ENCODE results near the gene HNF4A. TPM values are rescaled to one million over a fixed set of nuclear protein-coding genes. Genes with fewer than 3 reads are reported as not detected.
A peak's percentile ranks its signal among the peaks of the same experiment; 100 is the strongest.

Gene HNF4A
- total RNA-seq, 1 donor from 2014 or later, result 0.09 TPM

DNA sequence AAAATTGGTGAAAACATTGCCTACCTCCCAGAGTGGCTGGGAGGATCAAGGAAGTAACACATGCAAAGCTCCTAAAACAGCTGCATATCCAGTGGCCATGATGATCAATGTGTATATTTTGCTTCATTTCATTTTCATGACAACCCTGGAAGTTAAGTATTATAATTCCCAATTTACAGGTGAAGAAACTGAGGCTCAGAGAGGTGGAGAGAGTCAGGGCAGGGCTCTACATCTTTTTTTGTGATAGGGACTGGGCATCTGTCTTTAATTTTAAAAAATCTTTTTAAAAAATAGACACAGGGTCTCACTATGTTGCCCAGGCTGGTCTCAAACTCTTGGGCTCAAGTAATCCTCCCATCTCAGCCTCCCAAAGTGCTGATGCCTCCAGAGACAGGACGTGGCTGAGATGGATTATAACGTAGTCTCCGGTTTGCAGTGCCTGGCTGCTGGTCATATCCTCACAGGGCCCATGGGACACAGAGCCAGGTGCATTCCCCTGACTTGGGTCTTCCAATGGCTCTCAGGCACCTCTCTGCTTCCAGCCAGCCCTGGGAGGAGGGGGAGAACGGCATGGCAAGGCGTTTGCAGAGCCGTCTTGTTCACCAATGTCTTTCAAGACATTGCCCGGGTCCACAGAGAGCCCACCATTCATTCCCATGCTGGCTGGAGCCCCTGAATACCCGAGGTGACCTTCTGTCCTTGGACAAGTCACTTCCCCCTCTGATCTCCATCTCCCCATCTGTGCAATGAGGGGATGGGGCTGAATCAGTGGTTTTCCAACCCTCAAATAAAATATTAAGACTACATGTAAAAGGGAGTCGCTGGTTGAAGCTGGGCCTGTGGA, 38.3 kb downstream of the HNF4A start:
- no peaks in the 10 kb centered on the region for H3K9me3 Mint-ChIP-seq
- no peak overlapping the region for H3K4me3 Mint-ChIP-seq
- DNase-seq (ENCODE audit: low spot score in 2 of 2, unreplicated experiment in 2 of 2), result no peak
- H3K27ac Mint-ChIP-seq, result peak overlapping the region; percentile 62
- TF ChIP-seq, protein P1, sequence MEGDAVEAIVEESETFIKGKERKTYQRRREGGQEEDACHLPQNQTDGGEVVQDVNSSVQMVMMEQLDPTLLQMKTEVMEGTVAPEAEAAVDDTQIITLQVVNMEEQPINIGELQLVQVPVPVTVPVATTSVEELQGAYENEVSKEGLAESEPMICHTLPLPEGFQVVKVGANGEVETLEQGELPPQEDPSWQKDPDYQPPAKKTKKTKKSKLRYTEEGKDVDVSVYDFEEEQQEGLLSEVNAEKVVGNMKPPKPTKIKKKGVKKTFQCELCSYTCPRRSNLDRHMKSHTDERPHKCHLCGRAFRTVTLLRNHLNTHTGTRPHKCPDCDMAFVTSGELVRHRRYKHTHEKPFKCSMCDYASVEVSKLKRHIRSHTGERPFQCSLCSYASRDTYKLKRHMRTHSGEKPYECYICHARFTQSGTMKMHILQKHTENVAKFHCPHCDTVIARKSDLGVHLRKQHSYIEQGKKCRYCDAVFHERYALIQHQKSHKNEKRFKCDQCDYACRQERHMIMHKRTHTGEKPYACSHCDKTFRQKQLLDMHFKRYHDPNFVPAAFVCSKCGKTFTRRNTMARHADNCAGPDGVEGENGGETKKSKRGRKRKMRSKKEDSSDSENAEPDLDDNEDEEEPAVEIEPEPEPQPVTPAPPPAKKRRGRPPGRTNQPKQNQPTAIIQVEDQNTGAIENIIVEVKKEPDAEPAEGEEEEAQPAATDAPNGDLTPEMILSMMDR (IDR thresholded peaks at IDR 0.05; ENCODE audit: unreplicated experiment), result no peak
- no peaks in the 10 kb centered on the region for H3K4me1 Mint-ChIP-seq
- peaks cover 33% of the 10 kb centered on the region for H3K27me3 Mint-ChIP-seq (ENCODE audit: low read depth)
- no peaks in the 10 kb centered on the region for H3K36me3 Mint-ChIP-seq

DNA sequence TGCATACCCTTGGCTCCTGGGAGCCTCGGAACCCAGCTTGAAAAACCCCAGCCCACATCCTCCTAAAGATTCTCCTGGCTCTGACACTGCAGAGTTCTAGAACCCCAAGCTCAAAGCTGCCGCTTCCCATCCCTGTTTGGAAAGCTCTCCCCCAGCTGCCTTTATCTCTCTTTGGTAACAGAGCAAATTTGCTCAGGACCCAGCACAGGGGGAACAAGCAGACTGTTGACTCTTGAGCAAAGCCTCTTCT, 38.9 kb downstream of the HNF4A start:
- no peaks in the 10 kb centered on the region for H3K9me3 Mint-ChIP-seq
- TF ChIP-seq, protein P1 (IDR thresholded peaks at IDR 0.05; ENCODE audit: unreplicated experiment), result no peak
- no peak for DNase-seq (ENCODE audit: low spot score in 2 of 2, unreplicated experiment in 2 of 2)
- H3K27me3 Mint-ChIP-seq (ENCODE audit: low read depth), result peaks cover 29% of the 10 kb centered on the region
- H3K27ac Mint-ChIP-seq, result peak overlapping the region; percentile 62
- no peaks in the 10 kb centered on the region for H3K4me1 Mint-ChIP-seq
- H3K36me3 Mint-ChIP-seq, result no peaks in the 10 kb centered on the region
- no peak overlapping the region for H3K4me3 Mint-ChIP-seq

DNA sequence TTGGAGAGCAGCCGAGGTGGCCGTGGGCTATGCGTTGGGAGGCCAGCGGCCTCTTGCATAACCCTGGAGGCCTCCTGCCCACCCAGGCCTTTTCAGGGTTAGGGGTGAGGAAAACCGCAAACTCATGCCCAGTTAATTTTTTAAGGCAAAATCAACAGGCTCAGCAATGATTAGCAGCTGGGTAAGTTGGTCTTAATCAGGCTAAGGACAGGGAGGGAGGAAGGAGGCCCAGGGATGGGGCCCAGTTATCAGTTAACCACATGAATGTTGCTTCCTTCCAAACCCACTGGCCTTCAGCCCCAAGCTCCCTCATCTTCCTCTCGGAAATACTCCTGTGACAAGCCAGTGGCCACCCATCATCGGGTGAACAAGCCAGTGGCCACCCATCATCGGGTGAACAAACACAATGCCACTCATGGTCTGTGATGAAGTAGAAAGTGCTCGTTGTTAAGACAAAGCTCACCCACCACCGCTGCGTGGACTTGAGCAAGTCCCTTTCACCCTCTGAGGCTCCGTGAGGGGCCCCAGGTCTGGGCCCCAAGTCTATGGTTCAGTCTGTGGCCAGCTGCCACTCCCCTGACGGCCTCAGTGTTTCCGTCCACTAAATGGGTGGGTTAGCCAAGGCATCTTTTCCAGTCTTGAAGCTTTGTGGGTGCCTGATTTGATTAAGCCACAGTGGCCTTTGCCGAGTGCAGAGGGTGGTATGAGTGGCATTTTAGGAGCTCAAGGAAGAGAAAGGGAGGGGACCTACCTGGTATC, 39.4 kb downstream of the HNF4A start:
- DNase-seq (ENCODE audit: low spot score in 2 of 2, unreplicated experiment in 2 of 2), result no peak
- H3K4me3 Mint-ChIP-seq, result no peak overlapping the region
- TF ChIP-seq, protein P1 (IDR thresholded peaks at IDR 0.05; ENCODE audit: unreplicated experiment), result no peak

DNA sequence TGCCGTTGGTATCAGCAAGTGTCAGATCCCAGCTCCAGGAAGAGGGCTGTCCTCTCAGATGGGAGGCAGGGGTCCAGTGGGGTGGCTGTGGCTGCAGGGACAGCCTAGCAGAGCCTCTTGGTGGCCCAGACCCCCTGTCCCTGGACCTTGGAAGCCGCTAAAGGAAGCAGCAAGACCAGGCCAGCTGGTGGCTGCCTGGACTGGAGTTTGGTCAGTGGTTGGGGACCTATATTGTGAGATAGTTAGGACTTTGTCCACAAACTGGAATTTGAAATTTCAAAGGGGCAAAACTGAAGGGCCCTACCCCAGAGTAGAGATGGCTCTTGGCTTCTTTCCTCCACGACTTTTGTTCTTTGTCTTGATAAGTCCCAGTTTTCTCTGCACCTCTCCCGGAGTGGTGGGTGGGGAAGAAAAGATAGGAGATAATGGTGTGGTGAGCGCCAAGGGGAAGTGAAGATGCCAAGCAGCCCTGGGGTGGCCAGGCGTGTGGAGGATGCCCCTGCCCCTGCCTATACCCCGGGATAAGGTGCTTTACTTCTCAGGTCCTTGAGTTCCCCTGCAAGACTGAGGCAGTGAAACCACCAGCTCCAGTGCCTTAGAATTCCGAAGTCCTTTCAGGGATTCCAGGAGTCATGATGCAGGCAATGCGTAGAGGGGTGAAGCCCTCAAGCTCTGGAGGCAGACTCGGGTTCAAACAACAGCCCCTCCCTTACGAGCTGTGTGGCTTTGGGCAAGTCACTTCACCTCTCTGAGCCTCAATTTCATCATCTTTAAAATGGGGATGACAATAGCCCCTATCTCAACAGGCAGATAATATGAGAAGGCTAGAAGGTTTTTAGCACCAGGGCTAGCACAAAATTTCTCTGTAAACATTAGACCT, 40.2 kb downstream of the HNF4A start:
- no peak overlapping the region for H3K4me3 Mint-ChIP-seq
- TF ChIP-seq, protein P1 (IDR thresholded peaks at IDR 0.05; ENCODE audit: unreplicated experiment), result no peak
- H3K36me3 Mint-ChIP-seq, result no peaks in the 10 kb centered on the region
- no peak overlapping the region for H3K27ac Mint-ChIP-seq
- H3K4me1 Mint-ChIP-seq, result no peaks in the 10 kb centered on the region
- no peaks in the 10 kb centered on the region for H3K9me3 Mint-ChIP-seq
- peaks cover 25% of the 10 kb centered on the region for H3K27me3 Mint-ChIP-seq (ENCODE audit: low read depth)
- DNase-seq (ENCODE audit: low spot score in 2 of 2, unreplicated experiment in 2 of 2), result no peak

More for the DNA sequence above, 39.4 kb downstream of the HNF4A start:
- no peaks in the 10 kb centered on the region for H3K9me3 Mint-ChIP-seq
- H3K36me3 Mint-ChIP-seq, result no peaks in the 10 kb centered on the region
- H3K27me3 Mint-ChIP-seq (ENCODE audit: low read depth), result peaks cover 30% of the 10 kb centered on the region
- peak overlapping the region; percentile 62 for H3K27ac Mint-ChIP-seq
- no peaks in the 10 kb centered on the region for H3K4me1 Mint-ChIP-seq

DNA sequence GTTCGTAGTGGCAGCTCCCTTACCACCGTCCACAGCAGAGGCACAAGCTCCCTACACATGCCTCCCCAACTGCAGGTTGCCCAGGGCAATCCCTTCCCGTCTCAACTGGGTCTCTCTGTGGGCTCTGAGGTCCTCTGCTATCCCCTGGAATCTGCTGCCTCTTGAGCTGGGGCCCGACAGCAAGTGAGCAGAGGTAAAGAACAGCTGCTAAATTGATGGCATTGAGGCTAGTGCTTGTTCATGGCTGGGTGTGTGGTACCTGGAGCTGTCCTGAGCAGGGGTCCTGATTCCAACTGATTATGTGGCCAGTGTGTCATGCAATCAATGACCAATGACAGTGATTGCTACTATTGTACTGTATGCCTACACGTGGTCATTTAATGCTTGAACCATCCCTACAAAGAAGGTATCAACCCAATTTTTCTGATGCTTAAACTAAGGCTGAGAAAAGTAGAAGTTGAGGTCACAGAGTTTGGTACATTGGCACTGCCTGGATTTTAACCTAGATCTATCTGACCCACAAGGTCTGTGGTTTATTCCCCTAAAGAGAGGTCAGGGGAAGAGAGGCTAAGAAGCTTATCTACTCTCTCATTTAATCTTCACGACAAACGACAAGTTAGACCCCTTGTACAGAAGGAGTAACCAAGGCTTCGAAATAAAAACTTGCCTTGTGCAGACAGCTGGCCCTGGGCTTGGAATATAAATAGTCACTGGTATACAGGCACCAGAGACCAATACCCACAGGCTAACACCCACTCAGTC, 41.1 kb downstream of the HNF4A start:
- TF ChIP-seq, protein P1 (IDR thresholded peaks at IDR 0.05; ENCODE audit: unreplicated experiment), result no peak
- no peak overlapping the region for H3K4me3 Mint-ChIP-seq
- no peaks in the 10 kb centered on the region for H3K36me3 Mint-ChIP-seq
- H3K27me3 Mint-ChIP-seq (ENCODE audit: low read depth), result peaks cover 21% of the 10 kb centered on the region
- no peaks in the 10 kb centered on the region for H3K9me3 Mint-ChIP-seq
- no peak overlapping the region for H3K27ac Mint-ChIP-seq
- H3K4me1 Mint-ChIP-seq, result no peaks in the 10 kb centered on the region
- no peak for DNase-seq (ENCODE audit: low spot score in 2 of 2, unreplicated experiment in 2 of 2)

Measured in mesothelial cell of epicardium (in vitro differentiated cells).